Measurements from ENCODE around the gene IL20.
"Not testable (repeated sequence)": the region's sequence is repeated elsewhere in the genome, so short reads cannot be mapped to it uniquely, and the experiment has no call there.

Gene IL20

GRCh38 chr1:206851341-206852010 lies 13.9 kb upstream of the IL20 start:
- no peak overlapping the region for H3K4me3 ChIP-seq (ENCODE audit: low read depth, low read length)
- TF ChIP-seq, protein P1, sequence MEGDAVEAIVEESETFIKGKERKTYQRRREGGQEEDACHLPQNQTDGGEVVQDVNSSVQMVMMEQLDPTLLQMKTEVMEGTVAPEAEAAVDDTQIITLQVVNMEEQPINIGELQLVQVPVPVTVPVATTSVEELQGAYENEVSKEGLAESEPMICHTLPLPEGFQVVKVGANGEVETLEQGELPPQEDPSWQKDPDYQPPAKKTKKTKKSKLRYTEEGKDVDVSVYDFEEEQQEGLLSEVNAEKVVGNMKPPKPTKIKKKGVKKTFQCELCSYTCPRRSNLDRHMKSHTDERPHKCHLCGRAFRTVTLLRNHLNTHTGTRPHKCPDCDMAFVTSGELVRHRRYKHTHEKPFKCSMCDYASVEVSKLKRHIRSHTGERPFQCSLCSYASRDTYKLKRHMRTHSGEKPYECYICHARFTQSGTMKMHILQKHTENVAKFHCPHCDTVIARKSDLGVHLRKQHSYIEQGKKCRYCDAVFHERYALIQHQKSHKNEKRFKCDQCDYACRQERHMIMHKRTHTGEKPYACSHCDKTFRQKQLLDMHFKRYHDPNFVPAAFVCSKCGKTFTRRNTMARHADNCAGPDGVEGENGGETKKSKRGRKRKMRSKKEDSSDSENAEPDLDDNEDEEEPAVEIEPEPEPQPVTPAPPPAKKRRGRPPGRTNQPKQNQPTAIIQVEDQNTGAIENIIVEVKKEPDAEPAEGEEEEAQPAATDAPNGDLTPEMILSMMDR (IDR thresholded peaks at IDR 0.05; ENCODE audit: low read depth, low read length, missing control alignments), result no peak
- DNase-seq (ENCODE audit: low read depth), result no peak

DNA sequence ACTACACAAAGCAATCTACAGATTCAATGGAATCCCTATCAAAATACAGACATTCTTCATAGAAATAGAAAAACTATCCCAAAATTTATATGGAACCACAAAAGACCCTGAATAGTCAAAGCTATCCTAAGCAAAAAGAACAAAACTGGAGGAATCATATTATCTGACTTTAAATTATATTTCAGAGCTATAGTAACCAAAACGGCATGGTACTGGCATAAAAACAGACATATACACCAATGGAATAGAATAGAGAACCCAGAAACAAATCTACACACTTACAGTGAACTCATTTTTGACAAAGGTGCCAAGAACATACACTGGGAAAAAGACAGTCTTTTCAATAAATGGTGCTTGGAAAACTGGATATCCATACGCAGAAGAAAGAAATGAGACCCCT lies 12.8 kb upstream of the IL20 start:
- not testable (repeated sequence) for H3K4me3 ChIP-seq (ENCODE audit: low read depth, low read length); DNase-seq (ENCODE audit: low read depth)

DNA sequence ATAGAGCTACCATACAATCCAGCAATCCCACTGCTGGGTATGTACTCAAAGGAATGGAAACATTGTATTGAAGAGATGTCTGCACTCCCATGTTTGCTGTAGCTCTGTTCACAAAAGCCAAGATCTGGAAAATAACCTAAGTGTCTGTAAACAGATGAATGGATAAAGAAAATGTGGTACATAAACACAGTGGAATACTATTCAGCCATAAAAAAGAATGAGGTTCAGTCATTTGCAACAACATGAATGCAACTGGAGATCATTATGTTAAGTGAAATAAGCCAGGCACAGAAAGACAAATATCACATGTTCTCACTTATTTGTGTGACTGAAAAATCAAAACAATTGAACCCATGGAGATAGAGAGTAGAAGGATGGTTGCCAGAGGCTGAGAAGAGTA lies 11.7 kb upstream of the IL20 start:
- not testable (repeated sequence) for DNase-seq (ENCODE audit: low read depth); H3K4me3 ChIP-seq (ENCODE audit: low read depth, low read length)

GRCh38 chr1:206854401-206855129 lies 10.9 kb upstream of the IL20 start:
- DNase-seq (ENCODE audit: low read depth), result no peak
- H3K4me3 ChIP-seq (ENCODE audit: low read depth, low read length), result no peak overlapping the region
- TF ChIP-seq, protein P1 (IDR thresholded peaks at IDR 0.05; ENCODE audit: low read depth, low read length, missing control alignments), result no peak

- DNase-seq (ENCODE audit: low read depth), result no peak
- no peak overlapping the region for H3K4me3 ChIP-seq (ENCODE audit: low read depth, low read length)
- TF ChIP-seq, protein P1 (IDR thresholded peaks at IDR 0.05; ENCODE audit: low read depth, low read length, missing control alignments), result no peak
Observed at GRCh38 chr1:206855859-206856258, 9.6 kb upstream of the IL20 start.

DNA sequence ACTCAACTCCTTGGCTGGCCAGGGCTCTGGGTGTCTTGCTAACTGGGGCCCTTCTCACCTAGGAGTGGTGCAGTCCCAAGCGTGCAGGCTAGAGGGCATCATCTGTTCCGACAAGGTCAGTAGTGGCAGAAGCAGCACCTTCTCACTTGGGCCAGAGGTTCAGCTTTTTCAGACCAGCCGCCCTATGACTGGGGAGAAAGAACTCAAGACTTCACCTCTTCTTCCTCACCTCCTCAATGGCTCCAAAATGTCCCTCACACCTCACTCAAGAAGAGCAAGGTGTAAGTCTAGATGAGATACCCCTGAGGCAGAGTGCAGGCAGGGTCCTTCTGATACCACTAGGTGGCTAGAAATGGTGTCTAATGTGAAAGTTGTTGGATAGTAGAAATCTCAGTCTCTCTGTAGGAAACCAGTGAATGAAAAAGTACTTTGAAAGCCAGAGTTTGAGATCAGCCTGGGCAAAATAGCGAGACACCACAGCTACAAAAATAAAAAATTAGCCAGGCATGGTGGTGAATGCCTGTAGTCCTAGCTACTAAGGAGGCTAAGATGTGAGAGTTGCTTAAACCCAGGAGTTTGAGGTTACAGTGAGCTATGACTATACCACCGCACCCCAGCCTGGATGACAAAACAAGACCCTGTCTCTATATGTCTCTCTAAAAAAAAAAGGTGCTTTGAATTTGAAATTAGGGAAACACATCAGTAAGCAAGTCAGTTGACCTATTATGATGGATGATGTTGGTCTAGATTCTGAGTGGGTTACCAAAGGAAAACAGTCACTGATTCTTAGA lies 8.6 kb upstream of the IL20 start:
- no peak for DNase-seq (ENCODE audit: low read depth)
- TF ChIP-seq, protein P1 (IDR thresholded peaks at IDR 0.05; ENCODE audit: low read depth, low read length, missing control alignments), result peak; percentile 56
- no peak overlapping the region for H3K4me3 ChIP-seq (ENCODE audit: low read depth, low read length)

DNA sequence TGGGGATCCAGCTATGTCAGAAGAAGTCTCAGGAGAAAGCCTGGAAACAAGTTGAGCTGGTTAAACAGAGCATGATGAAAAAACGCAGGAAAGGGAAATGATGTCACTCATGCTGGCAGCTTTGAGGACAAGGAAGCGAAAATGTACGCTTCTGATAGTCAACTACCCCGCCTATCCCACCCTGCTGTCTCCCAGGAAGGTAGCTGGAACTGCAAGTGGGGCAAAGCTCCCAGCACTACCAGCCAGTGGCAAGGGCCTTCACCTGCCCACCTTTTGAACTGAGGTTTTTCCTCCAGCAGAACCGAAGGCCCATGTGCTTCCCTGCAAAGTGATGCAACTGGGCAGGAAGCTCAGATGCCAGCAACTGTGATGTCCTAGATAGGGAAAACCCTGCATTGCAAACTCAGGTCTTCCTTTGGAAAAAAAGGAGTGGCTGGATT lies 6.3 kb upstream of the IL20 start:
- no peak overlapping the region for H3K4me3 ChIP-seq (ENCODE audit: low read depth, low read length)
- no peak for DNase-seq (ENCODE audit: low read depth)
- TF ChIP-seq, protein P1 (IDR thresholded peaks at IDR 0.05; ENCODE audit: low read depth, low read length, missing control alignments), result no peak

Measured in GM12864 (cell line).